Cardiac muscle cell (in vitro differentiated cells and primary cell): ENCODE data around the gene AFF1. TPM values are rescaled to one million over a fixed set of nuclear protein-coding genes. Genes with fewer than 3 reads are reported as not detected.

Experiments
- DNase-seq, 2 donors: peaks; one replicate each; pipeline versions ENCODE4 v3.0.0 to v3.0.0-alpha.2; 2010 to 2017; ENCODE audit warnings: low read depth in 1 of 2, low spot score in 1 of 2
- H3K27ac ChIP-seq: fragments of 200-600 bp; sonication (generic); 2 replicates; pipeline ENCODE4 v1.5.1; 2016
- H3K27me3 ChIP-seq: fragments of 200-600 bp; sonication (generic); 2 replicates; pipeline ENCODE4 v1.6.0; 2016; ENCODE audit warnings: control low read depth
- H3K36me3 ChIP-seq: fragments of 200-600 bp; sonication (generic); 2 replicates; pipeline ENCODE4 v1.5.1; 2016; ENCODE audit warnings: control low read depth
- H3K4me1 ChIP-seq: fragments of 200-600 bp; sonication (generic); 2 replicates; pipeline ENCODE4 v1.8.1; 2017; ENCODE audit warnings: low read depth, mild to moderate bottlenecking, mixed run types
- H3K4me3 ChIP-seq: fragments of 200-600 bp; sonication (generic); 2 replicates; pipeline ENCODE4 v1.5.1; 2016; ENCODE audit warnings: mild to moderate bottlenecking
- H3K9me3 ChIP-seq: fragments of 200-600 bp; sonication (generic); 2 replicates; pipeline ENCODE4 v1.5.1; 2017; ENCODE audit warnings: low read depth, mild to moderate bottlenecking, control low read depth
- CTCF ChIP-seq: IDR thresholded peaks from 2 replicates; pipeline ENCODE4 v1.5.1; 2012; ENCODE audit warnings: low read depth, mild to moderate bottlenecking, low read length
- polyA plus RNA-seq: library from polyadenylated mRNA; unstranded; fragments of >200 nt; fragmentation: Nextera tagmentation; extraction: Ambion mirVana; gene quantifications from 2 replicates; pipeline ENCODE4 v1.2.1, GENCODE V29; 2016
- total RNA-seq: library from RNA; depleted of rRNA; stranded (reverse); fragments of >200 nt; gene quantifications from 2 replicates; pipeline ENCODE4 v1.2.3, GENCODE V29; 2016

Gene AFF1
- total and polyA plus RNA-seq, 2 experiments from 2014 or later, result 26.3 to 45.0 TPM

- no peak overlapping the region for H3K27ac ChIP-seq
- DNase-seq, result no peak
- H3K36me3 ChIP-seq, result no peaks in the 10 kb centered on the region
- no peaks in the 10 kb centered on the region for H3K9me3 ChIP-seq
- TF ChIP-seq CTCF, result no peak
- H3K4me1 ChIP-seq, result no peaks in the 10 kb centered on the region
- H3K4me3 ChIP-seq, result no peak overlapping the region
- no peaks in the 10 kb centered on the region for H3K27me3 ChIP-seq
Measured at GRCh38 chr4:87153078-87153870, 218.5 kb downstream of the AFF1 start.

GRCh38 chr4:87165892-87166291 is 231.1 kb downstream of the AFF1 start:
- no peaks in the 10 kb centered on the region for H3K4me1 ChIP-seq
- H3K4me3 ChIP-seq, result no peak overlapping the region
- H3K36me3 ChIP-seq, result no peaks in the 10 kb centered on the region
- no peak for TF ChIP-seq CTCF
- no peaks in the 10 kb centered on the region for H3K9me3 ChIP-seq
- no peak overlapping the region for H3K27ac ChIP-seq
- no peak for DNase-seq
- no peaks in the 10 kb centered on the region for H3K27me3 ChIP-seq

- Histone ChIP-seq H3K27me3 (no peaks in the 10 kb centered on the region), H3K9me3 (no peaks in the 10 kb centered on the region)
Measured at GRCh38 chr4:87166296-87166854, 231.6 kb downstream of the AFF1 start.

GRCh38 chr4:87171944-87172343 is 237.1 kb downstream of the AFF1 start:
- H3K27ac ChIP-seq, result no peak overlapping the region
- H3K9me3 ChIP-seq, result no peaks in the 10 kb centered on the region
- no peak overlapping the region for H3K4me3 ChIP-seq
- no peak for TF ChIP-seq CTCF
- no peaks in the 10 kb centered on the region for H3K4me1 ChIP-seq
- no peaks in the 10 kb centered on the region for H3K27me3 ChIP-seq
- H3K36me3 ChIP-seq, result no peaks in the 10 kb centered on the region
- DNase-seq, result no peak

More at GRCh38 chr4:87166296-87166854, 231.6 kb downstream of the AFF1 start:
- no peaks in the 10 kb centered on the region for H3K36me3 ChIP-seq
- DNase-seq, result no peak
- no peaks in the 10 kb centered on the region for H3K4me1 ChIP-seq
- H3K27ac ChIP-seq, result no peak overlapping the region
- H3K4me3 ChIP-seq, result no peak overlapping the region
- TF ChIP-seq CTCF, result no peak

- Histone ChIP-seq H3K4me1 (no peaks in the 10 kb centered on the region), H3K4me3 (no peak overlapping the region), H3K27me3 (no peaks in the 10 kb centered on the region), H3K27ac (no peak overlapping the region), H3K36me3 (no peaks in the 10 kb centered on the region), H3K9me3 (no peaks in the 10 kb centered on the region)
- DNase-seq, result no peak
- TF ChIP-seq CTCF, result no peak
Measured at GRCh38 chr4:87174672-87175071, 239.9 kb downstream of the AFF1 start.
